Hepatocyte (in vitro differentiated cells): ENCODE measurements around the gene CNMD. TPM values are rescaled to one million over a fixed set of nuclear protein-coding genes. Genes with fewer than 3 reads are reported as not detected.

Experiments used
- DNase-seq: peaks from one replicate; pipeline ENCODE4 v3.0.0-alpha.2; 2016; ENCODE audit warnings: low spot score
- H2AFZ ChIP-seq: fragments of 200-600 bp; sonication (generic); 2 replicates; pipeline ENCODE4 v1.6.0; 2016; ENCODE audit warnings: antibody characterized with exemption, mild to moderate bottlenecking
- H3K27ac ChIP-seq: fragments of 200-600 bp; sonication (generic); 2 replicates; pipeline ENCODE4 v1.5.1; 2016; ENCODE audit warnings: mild to moderate bottlenecking
- H3K27me3 ChIP-seq: fragments of 200-600 bp; sonication (generic); 2 replicates; pipeline ENCODE4 v1.6.1; 2016
- H3K36me3 ChIP-seq: fragments of 200-600 bp; sonication (generic); replicated peaks from 2 replicates; pipeline ENCODE4 v1.5.1; 2016; ENCODE audit warnings: low read depth; ENCODE audit not compliant: insufficient read depth
- H3K4me1 ChIP-seq: fragments of 200-600 bp; sonication (generic); 2 replicates; pipeline ENCODE4 v1.5.1; 2016; ENCODE audit warnings: mild to moderate bottlenecking, moderate library complexity; ENCODE audit not compliant: insufficient read depth
- H3K4me2 ChIP-seq: fragments of 200-600 bp; sonication (generic); 2 replicates; pipeline ENCODE4 v1.6.0; 2016
- H3K4me3 ChIP-seq: fragments of 200-600 bp; sonication (generic); 2 replicates; pipeline ENCODE4 v1.5.1; 2016; ENCODE audit warnings: mild to moderate bottlenecking
- H3K79me2 ChIP-seq: fragments of 200-600 bp; sonication (generic); 2 replicates; pipeline ENCODE4 v1.6.0; 2017; ENCODE audit warnings: mild to moderate bottlenecking
- H3K9me2 ChIP-seq: fragments of 200-600 bp; sonication (generic); replicated peaks from 2 replicates; pipeline ENCODE4 v1.6.0; 2017; ENCODE audit warnings: mild to moderate bottlenecking; ENCODE audit not compliant: insufficient read depth
- H3K9me3 ChIP-seq: fragments of 200-600 bp; sonication (generic); 2 replicates; pipeline ENCODE4 v1.5.1; 2016; ENCODE audit warnings: low read depth, mild to moderate bottlenecking
- H4K20me1 ChIP-seq: fragments of 200-600 bp; sonication (generic); 2 replicates; pipeline ENCODE4 v1.6.0; 2016; ENCODE audit warnings: mild to moderate bottlenecking; ENCODE audit not compliant: insufficient read depth, poor library complexity, severe bottlenecking
- EZH2 ChIP-seq: fragments of 200-600 bp; sonication (generic); IDR thresholded peaks from 2 replicates; pipeline ENCODE4 v1.6.1; 2016; ENCODE audit warnings: antibody characterized with exemption, mild to moderate bottlenecking, borderline replicate concordance
- EZH2phosphoT487 ChIP-seq: fragments of 200-600 bp; sonication (generic); IDR thresholded peaks from one replicate; pipeline ENCODE4 v1.6.1; 2018; ENCODE audit warnings: antibody characterized with exemption, mild to moderate bottlenecking, low read depth, moderate library complexity; ENCODE audit not compliant: unreplicated experiment, severe bottlenecking
- WGBS: methylation state at CpG from one replicate; pipeline ENCODE4 v1.1.6; 2016; ENCODE audit warnings: low lambda C conversion rate; ENCODE audit errors: missing lambda C conversion rate; 5-methylcytosine and 5-hydroxymethylcytosine counted together
- polyA plus RNA-seq: library from polyadenylated mRNA; unstranded; fragments of >200 nt; fragmentation: Nextera tagmentation; extraction: Ambion mirVana; gene quantifications from 2 replicates; pipeline ENCODE4 v1.2.1, GENCODE V29; 2016
- total RNA-seq: library from RNA; depleted of rRNA; stranded (reverse); fragments of >200 nt; gene quantifications from 2 replicates; pipeline ENCODE4 v1.2.3, GENCODE V29; 2014
- TF ChIP-seq, protein P1 (sequence below): fragments of 200-600 bp; sonication (generic); IDR thresholded peaks from 2 replicates; pipeline ENCODE4 v1.5.1; 2016; ENCODE audit warnings: antibody characterized with exemption, mild to moderate bottlenecking; ENCODE audit not compliant: poor library complexity

CNMD gene
- total and polyA plus RNA-seq, 2 experiments from 2014 or later, result 0.47 TPM; not detected in 1

DNA sequence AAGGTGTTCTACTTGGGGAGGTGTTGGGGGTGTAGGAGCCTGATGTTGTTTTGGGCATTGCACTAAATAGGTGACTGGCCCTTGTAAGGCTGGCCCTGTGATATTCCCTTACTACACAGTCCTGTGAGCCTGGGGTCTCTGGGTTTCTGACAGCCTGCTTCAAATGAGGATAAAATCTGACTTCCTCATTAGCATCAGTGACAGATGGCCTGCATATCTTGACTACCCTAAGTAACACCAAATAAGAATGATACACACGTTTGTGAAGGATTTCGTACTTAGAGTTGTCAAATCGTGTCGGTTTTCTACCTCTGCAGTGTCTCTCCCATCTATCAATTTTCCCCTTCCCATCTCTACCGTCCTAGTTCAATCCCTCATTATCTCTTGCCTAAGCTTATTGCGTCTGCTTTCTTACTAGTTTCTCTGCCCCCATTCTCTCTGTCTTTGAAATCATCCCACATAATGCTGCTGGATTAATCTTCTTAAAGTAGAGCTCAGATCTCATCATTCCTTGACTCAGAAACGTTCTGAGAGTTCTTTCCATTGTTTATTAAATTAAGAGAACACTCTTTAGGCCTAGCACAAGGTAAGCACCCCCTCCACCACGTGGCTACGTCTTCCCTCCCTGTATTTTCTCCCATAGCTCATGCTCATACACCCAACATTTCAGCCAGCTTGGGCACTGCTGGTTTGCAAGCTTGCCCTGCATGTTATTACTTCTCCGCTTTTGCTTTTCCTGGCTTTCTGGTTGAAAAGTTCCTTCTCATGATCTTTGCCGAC lies 26.2 kb upstream of the CNMD start:
- Histone ChIP-seq H3K79me2 (no peaks in the 10 kb centered on the region), H3K36me3 (no peaks in the 10 kb centered on the region), H3K4me2 (no peak overlapping the region), H3K9me3 (no peaks in the 10 kb centered on the region), H3K27ac (no peak overlapping the region), H2AFZ (no peak overlapping the region), H3K27me3 (no peaks in the 10 kb centered on the region), H3K4me1 (no peaks in the 10 kb centered on the region), H3K4me3 (no peak overlapping the region), H4K20me1 (no peaks in the 10 kb centered on the region), H3K9me2 (no peaks in the 10 kb centered on the region)
- TF ChIP-seq EZH2 (no peak), EZH2phosphoT487 (no peak)
- TF ChIP-seq, protein P1, sequence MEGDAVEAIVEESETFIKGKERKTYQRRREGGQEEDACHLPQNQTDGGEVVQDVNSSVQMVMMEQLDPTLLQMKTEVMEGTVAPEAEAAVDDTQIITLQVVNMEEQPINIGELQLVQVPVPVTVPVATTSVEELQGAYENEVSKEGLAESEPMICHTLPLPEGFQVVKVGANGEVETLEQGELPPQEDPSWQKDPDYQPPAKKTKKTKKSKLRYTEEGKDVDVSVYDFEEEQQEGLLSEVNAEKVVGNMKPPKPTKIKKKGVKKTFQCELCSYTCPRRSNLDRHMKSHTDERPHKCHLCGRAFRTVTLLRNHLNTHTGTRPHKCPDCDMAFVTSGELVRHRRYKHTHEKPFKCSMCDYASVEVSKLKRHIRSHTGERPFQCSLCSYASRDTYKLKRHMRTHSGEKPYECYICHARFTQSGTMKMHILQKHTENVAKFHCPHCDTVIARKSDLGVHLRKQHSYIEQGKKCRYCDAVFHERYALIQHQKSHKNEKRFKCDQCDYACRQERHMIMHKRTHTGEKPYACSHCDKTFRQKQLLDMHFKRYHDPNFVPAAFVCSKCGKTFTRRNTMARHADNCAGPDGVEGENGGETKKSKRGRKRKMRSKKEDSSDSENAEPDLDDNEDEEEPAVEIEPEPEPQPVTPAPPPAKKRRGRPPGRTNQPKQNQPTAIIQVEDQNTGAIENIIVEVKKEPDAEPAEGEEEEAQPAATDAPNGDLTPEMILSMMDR, result no peak
- WGBS, result 76% methylated on average over 11 of the region's 11 CpGs
- no peak for DNase-seq

DNA sequence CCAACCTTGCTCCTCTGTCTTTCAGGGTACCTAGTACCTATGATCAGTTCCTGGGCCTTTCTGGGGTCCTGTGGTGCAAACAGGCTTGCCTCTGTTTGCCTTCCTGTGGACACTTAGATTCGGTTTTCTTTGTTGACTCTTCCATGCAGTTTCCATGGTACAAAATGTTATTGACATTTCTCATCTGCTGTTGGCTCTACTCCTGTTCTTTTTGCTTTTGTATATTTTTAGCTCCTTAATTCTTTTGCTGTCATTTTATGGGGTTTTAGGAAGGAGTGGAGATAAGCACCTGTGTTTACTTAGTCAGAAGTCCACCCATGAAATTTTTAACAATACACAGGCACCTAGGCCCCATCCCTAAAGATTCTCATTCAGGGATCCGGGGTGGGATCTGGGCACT lies 20.5 kb upstream of the CNMD start:
- H3K36me3 ChIP-seq, result no peaks in the 10 kb centered on the region
- DNase-seq, result no peak
- no peak overlapping the region for H3K4me2 ChIP-seq
- 57% methylated on average over 2 of the region's 2 CpGs for WGBS
- no peak for TF ChIP-seq EZH2phosphoT487
- TF ChIP-seq EZH2, result no peak
- TF ChIP-seq, protein P1, result no peak
- H3K4me3 ChIP-seq, result no peak overlapping the region
- no peaks in the 10 kb centered on the region for H3K27me3 ChIP-seq
- H3K27ac ChIP-seq, result no peak overlapping the region
- H3K79me2 ChIP-seq, result no peaks in the 10 kb centered on the region
- no peaks in the 10 kb centered on the region for H3K9me2 ChIP-seq
- H2AFZ ChIP-seq, result no peak overlapping the region
- no peaks in the 10 kb centered on the region for H4K20me1 ChIP-seq
- no peaks in the 10 kb centered on the region for H3K9me3 ChIP-seq
- H3K4me1 ChIP-seq, result no peaks in the 10 kb centered on the region

DNA sequence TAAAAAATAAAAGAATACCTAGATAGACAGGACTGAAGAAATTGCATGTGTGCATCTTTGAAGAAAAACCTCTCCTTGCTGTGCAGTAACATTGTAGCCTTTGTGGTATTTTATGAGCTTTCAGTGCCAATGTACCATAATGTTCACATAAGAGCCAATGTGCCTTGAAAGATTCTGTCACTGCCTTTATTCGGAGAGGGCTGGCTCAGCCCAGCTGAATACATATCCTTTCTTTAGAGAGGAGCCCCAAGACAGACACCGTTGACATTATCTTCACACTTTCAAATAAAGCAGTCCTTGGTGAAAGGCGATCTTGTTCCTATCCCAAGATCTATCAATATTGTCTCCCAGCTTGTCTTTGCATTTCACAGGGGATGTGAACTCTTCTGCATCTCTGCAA lies 18.5 kb upstream of the CNMD start:
- Histone ChIP-seq H3K4me1 (no peaks in the 10 kb centered on the region), H4K20me1 (no peaks in the 10 kb centered on the region)

More for the DNA sequence above, 18.5 kb upstream of the CNMD start:
- Histone ChIP-seq H3K36me3 (no peaks in the 10 kb centered on the region), H3K79me2 (no peaks in the 10 kb centered on the region), H2AFZ (no peak overlapping the region), H3K27ac (no peak overlapping the region), H3K9me2 (no peaks in the 10 kb centered on the region), H3K4me2 (no peak overlapping the region), H3K9me3 (no peaks in the 10 kb centered on the region), H3K4me3 (no peak overlapping the region), H3K27me3 (no peaks in the 10 kb centered on the region)
- TF ChIP-seq, protein P1, result no peak
- TF ChIP-seq EZH2phosphoT487, result no peak
- WGBS, result 47% methylated on average over 3 of the region's 3 CpGs
- no peak for DNase-seq
